ENCODE measurements around the gene PTPRK.
"Not testable (repeated sequence)": the region's sequence is repeated elsewhere in the genome, so short reads cannot be mapped to it uniquely, and the experiment has no call there.

PTPRK gene

GRCh38 chr6:128036808-128037570, 483.4 kb downstream of the PTPRK start:
- in situ Hi-C loops (cut with MboI; ENCODE audit: low pct_unique_long_range_greater_than_20kb, low sequenced_read_pairs): no loop called here
- no peak for DNase-seq

GRCh38 chr6:128033156-128033555, 487.2 kb downstream of the PTPRK start:
- no peak for DNase-seq
- in situ Hi-C loops (cut with MboI; ENCODE audit: low pct_unique_long_range_greater_than_20kb, low sequenced_read_pairs): no loop called here

GRCh38 chr6:128032042-128032441, 488.4 kb downstream of the PTPRK start:
- no peak for DNase-seq
- in situ Hi-C loops (cut with MboI; ENCODE audit: low pct_unique_long_range_greater_than_20kb, low sequenced_read_pairs): no loop called here

DNA sequence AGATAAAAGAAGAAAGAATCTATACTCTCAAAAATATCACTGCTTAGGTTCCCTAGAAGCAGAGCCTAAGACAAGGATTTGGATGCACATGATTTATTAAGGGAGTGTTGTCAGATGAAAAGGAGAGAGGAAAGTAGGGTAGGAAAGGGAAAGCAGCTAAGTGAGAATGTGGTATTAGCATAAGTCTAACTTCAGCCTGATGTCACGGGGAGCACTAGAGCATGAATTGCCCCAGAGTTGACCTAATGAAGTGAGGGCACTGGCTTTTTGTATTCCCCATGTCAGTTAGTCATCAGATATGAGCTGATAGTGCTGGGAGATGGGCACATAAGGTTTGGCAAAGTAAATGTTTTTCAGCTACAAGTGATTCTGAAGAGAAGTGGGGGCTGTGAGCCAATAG, 490.6 kb downstream of the PTPRK start:
- in situ Hi-C loops (cut with MboI; ENCODE audit: low pct_unique_long_range_greater_than_20kb, low sequenced_read_pairs): no loop called here
- no peak for DNase-seq

DNA sequence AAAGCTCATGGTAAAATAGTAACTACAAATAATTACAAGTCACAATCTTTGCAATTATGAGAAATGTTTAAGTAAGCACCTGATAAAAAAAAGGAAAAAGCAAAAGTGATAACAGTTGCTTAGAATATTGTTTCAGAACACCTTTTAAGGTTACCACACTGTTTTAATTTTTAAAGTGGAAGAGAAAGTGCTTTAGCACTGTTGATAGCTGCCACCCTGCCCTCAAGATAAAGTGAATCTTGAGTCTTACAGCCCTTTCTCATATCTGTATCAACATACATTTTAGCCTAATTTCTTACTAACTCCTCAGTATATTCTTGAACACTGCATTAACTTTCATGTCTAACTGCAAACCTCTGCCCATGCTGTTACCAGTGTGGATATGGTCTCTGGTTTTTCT, 492.2 kb downstream of the PTPRK start:
- DNase-seq: no peak
- in situ Hi-C loops (cut with MboI; ENCODE audit: low pct_unique_long_range_greater_than_20kb, low sequenced_read_pairs): no loop called here

DNA sequence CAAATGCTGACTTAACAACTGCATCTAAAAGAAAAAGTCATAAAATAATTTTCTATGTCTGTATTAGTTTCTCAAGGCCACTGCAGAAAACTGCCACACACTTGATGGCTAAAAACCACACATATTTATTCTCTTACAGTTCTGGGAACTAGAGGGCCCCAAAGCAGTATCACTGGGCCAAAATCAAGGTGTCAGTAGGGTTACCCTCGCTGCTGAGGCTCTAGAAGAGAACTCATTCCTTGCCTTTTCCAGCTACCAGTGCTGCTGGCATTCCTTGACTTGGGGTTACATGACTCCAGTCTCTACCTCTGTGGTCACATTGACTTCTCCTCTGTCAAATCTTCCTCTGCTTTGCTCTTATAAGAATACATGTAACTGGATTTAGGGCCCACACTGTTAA, 494.9 kb downstream of the PTPRK start:
- in situ Hi-C loops (cut with MboI; ENCODE audit: low pct_unique_long_range_greater_than_20kb, low sequenced_read_pairs): no loop called here

DNA sequence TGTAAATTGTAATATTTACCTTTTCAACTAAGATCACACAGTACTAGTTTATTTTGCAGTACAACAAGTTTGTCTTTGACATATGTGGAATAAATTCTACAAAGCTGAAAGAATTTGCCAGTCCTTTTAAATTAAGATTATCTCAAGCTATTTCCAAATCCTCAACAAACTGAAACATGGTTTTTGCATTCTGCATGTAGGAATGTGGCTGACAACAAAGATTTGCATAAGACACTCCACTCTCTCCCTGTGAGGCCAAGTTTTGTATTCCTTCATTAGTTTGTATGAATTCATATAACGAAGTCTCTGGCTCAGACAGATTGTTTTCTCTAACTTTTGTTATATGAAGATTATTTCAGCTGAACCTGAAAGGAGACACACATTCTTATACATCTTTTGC, 495.4 kb downstream of the PTPRK start:
- in situ Hi-C loops (cut with MboI; ENCODE audit: low pct_unique_long_range_greater_than_20kb, low sequenced_read_pairs): no loop called here
- DNase-seq: no peak

More for the DNA sequence above, 494.9 kb downstream of the PTPRK start:
- DNase-seq: no peak

- DNase-seq: no peak
- in situ Hi-C loops (cut with MboI; ENCODE audit: low pct_unique_long_range_greater_than_20kb, low sequenced_read_pairs): no loop called here
Measured at GRCh38 chr6:128024046-128024445, 496.4 kb downstream of the PTPRK start.

DNA sequence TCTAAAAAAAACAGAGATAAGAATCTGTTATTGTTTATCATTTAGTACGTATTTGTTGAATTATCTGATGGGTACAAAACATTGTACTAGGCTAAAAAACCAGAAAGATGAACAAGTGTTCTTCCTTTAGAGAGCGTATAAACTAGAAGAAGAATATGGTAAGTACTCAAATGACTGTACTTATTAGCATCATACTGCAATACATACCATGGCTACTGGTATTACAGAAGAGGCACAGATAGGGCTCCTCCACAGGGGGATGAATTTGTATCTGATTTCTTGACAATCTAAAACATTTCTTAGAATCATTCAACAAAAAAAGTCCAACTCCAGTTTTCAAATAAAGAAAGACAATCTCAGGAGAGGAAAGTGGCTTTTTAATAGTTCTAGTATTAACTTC, 501.6 kb downstream of the PTPRK start:
- DNase-seq: no peak
- in situ Hi-C loops (cut with MboI; ENCODE audit: low pct_unique_long_range_greater_than_20kb, low sequenced_read_pairs): no loop called here

DNA sequence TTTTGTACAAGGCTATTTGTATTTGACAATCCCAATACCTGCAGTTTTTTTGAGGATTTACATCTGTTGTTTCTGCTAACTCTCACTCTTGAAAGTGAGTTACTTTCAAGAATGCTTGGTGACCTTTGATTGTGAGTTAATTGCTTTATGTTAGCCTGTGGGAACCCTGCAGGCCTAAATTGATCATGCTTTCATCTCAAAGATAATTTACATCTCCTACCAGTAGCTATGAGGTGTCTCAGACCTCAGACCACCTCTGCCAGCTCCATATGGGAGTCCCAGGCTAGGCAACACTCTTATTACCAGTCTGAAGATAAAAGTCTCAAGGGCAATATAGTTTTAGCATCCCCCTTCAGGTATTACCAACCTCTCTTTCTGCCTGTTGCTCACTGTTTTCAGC, 503.1 kb downstream of the PTPRK start:
- DNase-seq: no peak
- in situ Hi-C loops (cut with MboI; ENCODE audit: low pct_unique_long_range_greater_than_20kb, low sequenced_read_pairs): no loop called here

GRCh38 chr6:128007658-128008057, 512.7 kb downstream of the PTPRK start:
- no peak for DNase-seq
- in situ Hi-C loops (cut with MboI; ENCODE audit: low pct_unique_long_range_greater_than_20kb, low sequenced_read_pairs): no loop called here

GRCh38 chr6:128005009-128005408, 515.4 kb downstream of the PTPRK start:
- no peak for DNase-seq
- in situ Hi-C loops (cut with MboI; ENCODE audit: low pct_unique_long_range_greater_than_20kb, low sequenced_read_pairs): no loop called here

- DNase-seq: no peak
- in situ Hi-C loops (cut with MboI; ENCODE audit: low pct_unique_long_range_greater_than_20kb, low sequenced_read_pairs): no loop called here
Measured at GRCh38 chr6:128000363-128000762, 520.0 kb downstream of the PTPRK start.

GRCh38 chr6:127998985-127999384, 521.4 kb downstream of the PTPRK start:
- DNase-seq: no peak
- in situ Hi-C loops (cut with MboI; ENCODE audit: low pct_unique_long_range_greater_than_20kb, low sequenced_read_pairs): no loop called here

DNA sequence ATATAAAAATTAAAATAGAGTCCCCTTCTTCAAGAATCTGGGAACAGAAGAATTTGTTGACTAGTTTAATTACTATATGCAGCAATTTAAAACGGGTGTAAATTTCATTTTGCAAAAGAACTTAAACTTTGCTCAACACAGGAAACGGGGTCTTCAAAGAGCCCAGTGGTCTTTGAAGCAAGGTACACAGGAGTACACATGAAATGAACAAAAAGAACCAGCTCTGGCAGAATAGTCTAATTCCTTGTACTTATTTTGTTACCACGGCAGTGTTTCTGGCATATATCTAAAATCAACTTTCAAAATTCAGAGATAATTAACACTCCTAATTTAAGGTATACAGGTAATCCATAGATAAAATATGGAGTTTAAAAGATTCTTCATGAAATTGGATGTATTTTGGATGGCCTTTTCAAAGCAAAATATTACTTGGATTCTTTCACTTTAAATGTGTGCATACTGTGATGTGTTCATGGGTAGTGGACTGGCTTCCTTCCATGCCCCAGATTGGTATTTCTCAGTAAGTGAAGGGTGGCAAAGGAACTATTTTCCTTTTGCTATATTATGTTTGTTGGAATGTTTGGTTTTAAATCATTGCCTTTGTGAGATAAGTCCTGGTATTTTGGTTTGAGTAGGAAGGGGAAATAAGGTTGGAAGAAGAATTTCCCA, 522.8 kb downstream of the PTPRK start:
- in situ Hi-C loops (cut with MboI; ENCODE audit: low pct_unique_long_range_greater_than_20kb, low sequenced_read_pairs): no loop called here
- DNase-seq: no peak

GRCh38 chr6:127996925-127997324, 523.5 kb downstream of the PTPRK start:
- no peak for DNase-seq
- in situ Hi-C loops (cut with MboI; ENCODE audit: low pct_unique_long_range_greater_than_20kb, low sequenced_read_pairs): no loop called here

- in situ Hi-C loops (cut with MboI; ENCODE audit: low pct_unique_long_range_greater_than_20kb, low sequenced_read_pairs): no loop called here
- no peak for DNase-seq
Measured at GRCh38 chr6:127992144-127992543, 528.3 kb downstream of the PTPRK start.

GRCh38 chr6:127990074-127990473, 530.3 kb downstream of the PTPRK start:
- in situ Hi-C loops (cut with MboI; ENCODE audit: low pct_unique_long_range_greater_than_20kb, low sequenced_read_pairs): no loop called here
- no peak for DNase-seq

DNA sequence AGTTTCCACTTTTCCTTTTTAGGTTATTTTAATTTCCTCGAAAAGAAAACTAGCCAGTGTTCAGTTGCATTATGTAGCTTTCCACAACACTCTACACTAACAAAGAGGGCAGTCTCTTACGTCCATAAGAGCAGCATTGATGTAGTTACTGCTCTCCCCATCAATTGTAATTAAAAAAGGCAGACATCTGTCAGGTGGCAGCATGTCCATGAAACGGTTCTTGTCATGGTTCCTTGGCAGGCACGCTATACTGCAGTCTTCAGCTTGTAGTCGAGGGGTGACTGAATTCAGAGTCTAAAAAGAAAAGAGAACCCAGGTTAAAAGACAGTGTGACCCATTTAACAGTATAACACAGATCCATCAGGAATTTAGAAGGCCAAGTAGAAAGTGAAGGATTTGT, 539.4 kb downstream of the PTPRK start:
- in situ Hi-C loops (cut with MboI; ENCODE audit: low pct_unique_long_range_greater_than_20kb, low sequenced_read_pairs): no loop called here
- no peak for DNase-seq

DNA sequence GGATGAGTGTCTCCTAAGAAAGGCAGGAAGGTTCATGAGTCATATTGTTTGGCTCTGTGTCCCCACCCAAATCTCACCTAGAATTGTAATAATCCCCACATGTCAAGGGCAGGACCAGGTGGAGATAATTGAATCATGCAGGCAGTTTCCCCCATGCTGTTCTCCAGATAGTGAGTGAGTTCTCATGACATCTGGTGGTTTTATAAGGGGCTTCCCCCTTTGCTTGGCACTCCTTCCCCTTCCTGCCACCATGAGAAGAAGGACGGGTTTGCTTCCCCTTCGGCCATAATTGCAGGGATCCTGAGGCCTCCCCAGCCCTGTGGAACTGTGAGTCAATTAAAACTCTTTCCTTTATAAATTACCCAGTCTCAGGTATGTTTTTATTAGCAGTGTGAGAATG, 542.2 kb downstream of the PTPRK start:
- DNase-seq: peak; percentile 58
- in situ Hi-C loops (cut with MboI; ENCODE audit: low pct_unique_long_range_greater_than_20kb, low sequenced_read_pairs): not testable (repeated sequence)

DNA sequence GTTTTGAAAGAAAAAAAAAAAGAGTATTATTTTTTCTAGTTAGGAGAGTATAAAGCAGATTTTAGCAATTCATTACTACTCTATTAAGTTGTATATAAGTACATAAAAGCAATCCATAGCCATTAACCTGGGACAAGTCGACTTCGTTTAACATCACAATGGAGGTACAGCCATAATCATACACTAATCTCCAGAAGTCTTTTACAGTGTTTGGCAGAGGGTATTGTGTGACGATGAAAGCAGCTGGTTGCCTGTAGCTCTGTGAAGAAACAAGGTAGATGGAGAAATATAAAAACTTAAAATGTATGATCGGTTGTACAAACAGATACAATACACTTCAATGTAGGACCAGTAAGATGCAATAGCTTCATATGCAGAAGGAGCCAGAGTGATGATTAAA, 543.6 kb downstream of the PTPRK start:
- in situ Hi-C loops (cut with MboI; ENCODE audit: low pct_unique_long_range_greater_than_20kb, low sequenced_read_pairs): no loop called here
- DNase-seq: no peak

All from KBM-7 (cell line).